ENCODE measurements around the gene SELENON. TPM values are rescaled to one million over a fixed set of nuclear protein-coding genes. Genes with fewer than 3 reads are reported as not detected.
A peak's percentile ranks its signal among the peaks of the same experiment; 100 is the strongest.

The SELENON gene
- total and polyA plus RNA-seq, 9 of the 15 experiments (the other 6 are each of a cell fraction or from before 2014, with no cell fraction given) = 0.43 to 26.7 (median 7.0) TPM

DNA sequence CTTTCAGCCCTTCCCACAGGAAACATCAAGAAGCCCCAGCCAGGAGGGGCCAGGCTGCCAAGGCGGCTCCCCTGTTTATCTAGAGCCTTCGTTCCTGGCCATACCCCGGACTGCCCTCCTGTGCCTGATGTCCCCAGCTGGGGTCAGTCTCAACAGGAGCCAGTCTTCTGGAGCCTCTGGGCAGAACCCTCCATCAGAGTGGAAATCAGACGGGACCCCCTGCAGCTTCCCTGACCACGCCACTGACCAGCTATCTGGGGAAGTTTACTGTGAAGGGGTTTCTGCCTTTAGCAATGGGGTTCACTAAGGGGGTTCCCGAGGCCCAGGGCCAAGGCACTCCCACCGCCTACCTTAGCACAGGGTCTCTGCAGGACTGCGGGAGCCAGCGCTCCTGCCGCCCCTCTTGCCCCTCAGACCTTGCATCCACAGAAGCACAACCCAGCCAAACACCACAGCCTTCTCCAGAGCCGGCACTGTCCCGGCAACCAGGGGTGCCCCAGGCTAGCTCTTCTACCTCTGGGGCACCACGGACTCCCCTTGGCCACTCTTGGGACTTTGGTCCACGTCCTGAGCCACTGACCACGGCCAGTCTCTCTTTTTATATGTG, 16.2 kb downstream of the SELENON start:
- Histone ChIP-seq H3K9ac (ENCODE audit: insufficient read depth in 1 of 2, low read depth in 2 of 2, low read length in 2 of 2) (peak overlapping the region in 1 of 2 experiments; percentile 23; a peak in 2 of 4 replicates), H3K27me3 (ENCODE audit: control insufficient read depth in 2 of 2, insufficient read depth in 2 of 2, low read length in 2 of 2) (no peaks in the 10 kb centered on the region), H4K20me1 (replicated peaks; ENCODE audit: control insufficient read depth, insufficient read depth, low read length) (peaks cover 5% of the 10 kb centered on the region), H3K9me1 (ENCODE audit: control insufficient read depth, insufficient read depth, low read length) (no peaks in the 10 kb centered on the region), H3K4me2 (ENCODE audit: insufficient read depth, low read length) (no peak overlapping the region), H2AFZ (ENCODE audit: low read depth, low read length) (no peak overlapping the region), H3K9me3 (replicated peaks; ENCODE audit: control insufficient read depth, insufficient read depth, low read depth, low read length) (no peaks in the 10 kb centered on the region), H3K4me3 (no peak overlapping the region), H3K79me2 (ENCODE audit: control insufficient read depth, insufficient read depth, low read length) (peaks cover 30% of the 10 kb centered on the region), H3K4me1 (replicated peaks in 1 of 2; ENCODE audit: control insufficient read depth in 2 of 2, insufficient read depth in 2 of 2, low read length in 2 of 2) (peaks cover 22 to 58% of the 10 kb centered on the region in 2 experiments), H3K36me3 (ENCODE audit: control insufficient read depth, insufficient read depth, low read length) (peaks cover 4% of the 10 kb centered on the region; the same call in 1 of the 3 replicates), H3K27ac (ENCODE audit: extremely low read depth, low read depth, low read length) (no peak overlapping the region)
- FAIRE-seq (no peak), DNase-seq (ENCODE audit: extremely low read depth in 1 of 4, low spot score in 3 of 4) (no peak), ATAC-seq (no peak)
- TF ChIP-seq POLR2G (IDR thresholded peaks at IDR 0.05; ENCODE audit: low read depth, low read length) = 0 out of 2 replicates have a peak, but pooled peaks have one; percentile 27
- TF ChIP-seq, protein P1, sequence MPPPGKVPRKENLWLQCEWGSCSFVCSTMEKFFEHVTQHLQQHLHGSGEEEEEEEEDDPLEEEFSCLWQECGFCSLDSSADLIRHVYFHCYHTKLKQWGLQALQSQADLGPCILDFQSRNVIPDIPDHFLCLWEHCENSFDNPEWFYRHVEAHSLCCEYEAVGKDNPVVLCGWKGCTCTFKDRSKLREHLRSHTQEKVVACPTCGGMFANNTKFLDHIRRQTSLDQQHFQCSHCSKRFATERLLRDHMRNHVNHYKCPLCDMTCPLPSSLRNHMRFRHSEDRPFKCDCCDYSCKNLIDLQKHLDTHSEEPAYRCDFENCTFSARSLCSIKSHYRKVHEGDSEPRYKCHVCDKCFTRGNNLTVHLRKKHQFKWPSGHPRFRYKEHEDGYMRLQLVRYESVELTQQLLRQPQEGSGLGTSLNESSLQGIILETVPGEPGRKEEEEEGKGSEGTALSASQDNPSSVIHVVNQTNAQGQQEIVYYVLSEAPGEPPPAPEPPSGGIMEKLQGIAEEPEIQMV (tag; conservative IDR thresholded peaks at IDR 0.05; ENCODE audit: low read depth) = no peak
- BruUV-seq (replicated peaks) = no TSS peak
- in situ Hi-C loops (cut with MboI) (loop anchor here (10.0 kb wide), 1 partner anchor 411 kb away; no protein-coding TSS in a partner anchor), intact Hi-C loops (cut with micrococcal nuclease) (no loop called here)
- 65% methylated on average over 15 of the region's 15 CpGs for WGBS (ENCODE audit: insufficient coverage, low coverage, missing lambda C conversion rate)
- ChIA-PET POLR2A (interaction anchor here (0.8 kb wide), 2 partner anchors 183 to 193 kb away, joined by 3 read pairs; no protein-coding TSS in a partner anchor), CTCF (ENCODE audit: low intra/inter-chr PET ratio) (no interaction called here)

All from K562 (cell line).